ENCODE results near the gene FASTKD1. TPM values are rescaled to one million over a fixed set of nuclear protein-coding genes. Genes with fewer than 3 reads are reported as not detected.
A peak's percentile ranks its signal among the peaks of the same experiment; 100 is the strongest.
"Not testable (repeated sequence)": the region's sequence is repeated elsewhere in the genome, so short reads cannot be mapped to it uniquely, and the experiment has no call there.

Gene FASTKD1
- total and polyA plus RNA-seq, 7 donors: 15.1 to 40.8 (median 18.9) TPM

DNA sequence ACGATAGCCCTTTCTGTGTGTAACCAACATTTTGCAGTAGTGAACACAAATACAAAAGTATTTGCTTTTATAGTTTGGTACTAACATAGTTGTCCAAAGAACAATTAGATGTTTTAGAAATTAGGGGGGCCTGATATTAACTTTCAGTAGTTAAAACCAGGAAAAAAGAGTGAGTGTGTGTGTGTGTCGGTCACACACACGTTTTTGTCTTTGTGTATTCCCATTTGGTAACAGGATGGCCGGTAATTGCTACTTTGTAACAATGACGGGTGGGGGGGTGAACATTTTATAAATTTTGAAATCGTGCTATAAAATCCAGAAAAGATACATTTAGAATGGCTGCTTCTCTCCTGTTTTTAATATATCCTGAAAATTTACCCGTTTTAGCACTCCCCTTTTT, 12.0 kb upstream of the FASTKD1 start:
- TF ChIP-seq POLR2A (IDR thresholded peaks at IDR 0.05) (no peak), EP300 (IDR thresholded peaks at IDR 0.05) (no peak), POLR2AphosphoS5 (IDR thresholded peaks at IDR 0.05) (no peak)
- TF ChIP-seq, protein P1, sequence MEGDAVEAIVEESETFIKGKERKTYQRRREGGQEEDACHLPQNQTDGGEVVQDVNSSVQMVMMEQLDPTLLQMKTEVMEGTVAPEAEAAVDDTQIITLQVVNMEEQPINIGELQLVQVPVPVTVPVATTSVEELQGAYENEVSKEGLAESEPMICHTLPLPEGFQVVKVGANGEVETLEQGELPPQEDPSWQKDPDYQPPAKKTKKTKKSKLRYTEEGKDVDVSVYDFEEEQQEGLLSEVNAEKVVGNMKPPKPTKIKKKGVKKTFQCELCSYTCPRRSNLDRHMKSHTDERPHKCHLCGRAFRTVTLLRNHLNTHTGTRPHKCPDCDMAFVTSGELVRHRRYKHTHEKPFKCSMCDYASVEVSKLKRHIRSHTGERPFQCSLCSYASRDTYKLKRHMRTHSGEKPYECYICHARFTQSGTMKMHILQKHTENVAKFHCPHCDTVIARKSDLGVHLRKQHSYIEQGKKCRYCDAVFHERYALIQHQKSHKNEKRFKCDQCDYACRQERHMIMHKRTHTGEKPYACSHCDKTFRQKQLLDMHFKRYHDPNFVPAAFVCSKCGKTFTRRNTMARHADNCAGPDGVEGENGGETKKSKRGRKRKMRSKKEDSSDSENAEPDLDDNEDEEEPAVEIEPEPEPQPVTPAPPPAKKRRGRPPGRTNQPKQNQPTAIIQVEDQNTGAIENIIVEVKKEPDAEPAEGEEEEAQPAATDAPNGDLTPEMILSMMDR (IDR thresholded peaks at IDR 0.05): no peak
- 5 to 14% methylated on average over 7 of the region's 7 CpGs for WGBS, 2 donors

GRCh38 chr2:169584005-169584877, 10.6 kb upstream of the FASTKD1 start, which contains the start of gene PPIG:
TSS of gene PPIG (plus strand) at chr2:169584351. CDS start at chr2:169604042, 19,691 bp downstream.
- whole genome bisulfite sequencing, 2 donors: 5 to 6% methylated on average over 49 of the region's 49 CpGs
- Histone ChIP-seq H3K27ac (peak within 1 kb of the TSS; percentile 91 to 98 (median 96)), H3K36me3 (no peaks in the 10 kb centered on the region), H3K27me3 (no peaks in the 10 kb centered on the region), H3K4me3 (peak within 1 kb of the TSS; percentile 62 to 83 (median 72)), H3K9me3 (no peaks in the 10 kb centered on the region), H3K4me1 (peaks cover 0 to 31% (median 20%) of the 10 kb centered on the region in 4 donors)
- peak; percentile 96 for DNase-seq
- TF ChIP-seq EP300 (IDR thresholded peaks at IDR 0.05) (peak in 3 of 4 donors; percentile 10 to 61 (median 56)), POLR2AphosphoS5 (IDR thresholded peaks at IDR 0.05) (peak; percentile 88 to 93 (median 91)), POLR2A (IDR thresholded peaks at IDR 0.05) (peak; percentile 53 to 67)
- TF ChIP-seq, protein P1 (IDR thresholded peaks at IDR 0.05): no peak
- intact Hi-C loops (cut with DNase I): loop anchor here (2.0 kb wide), 2 partner anchors 111 to 151 kb away; partner anchors contain the start of genes CFAP210 and PHOSPHO2

More for the DNA sequence above, 12.0 kb upstream of the FASTKD1 start:
- no peaks in the 10 kb centered on the region for H3K27me3 ChIP-seq
- no peaks in the 10 kb centered on the region for H3K36me3 ChIP-seq
- H3K9me3 ChIP-seq: no peaks in the 10 kb centered on the region
- peak overlapping the region; percentile 91 to 98 (median 96) for H3K27ac ChIP-seq
- H3K4me1 ChIP-seq: peaks cover 0 to 36% (median 20%) of the 10 kb centered on the region in 4 donors
- peak overlapping the region; percentile 62 to 83 (median 72) for H3K4me3 ChIP-seq
- DNase-seq: no peak
- intact Hi-C loops (cut with DNase I): loop anchor here (2.0 to 5.0 kb wide), 3 partner anchors 109 to 242 kb away; partner anchors contain the start of genes CFAP210, PHOSPHO2 and UBR3

- Histone ChIP-seq H3K9me3 (no peaks in the 10 kb centered on the region), H3K4me3 (peak overlapping the region in 1 of 4 donors; percentile 64), H3K36me3 (no peaks in the 10 kb centered on the region), H3K4me1 (peaks cover 0 to 27% (median 20%) of the 10 kb centered on the region in 4 donors), H3K27ac (peak overlapping the region; percentile 91 to 98 (median 96)), H3K27me3 (no peaks in the 10 kb centered on the region)
- no peak for TF ChIP-seq EP300 (IDR thresholded peaks at IDR 0.05)
- intact Hi-C loops (cut with DNase I): no loop called here
- 92 to 95% methylated on average over 5 of the region's 5 CpGs for WGBS, 2 donors
- DNase-seq: no peak
These were observed 9.9 kb upstream of the FASTKD1 start for GRCh38 chr2:169583518-169583917.

- H3K9me3 ChIP-seq; intact Hi-C loops (cut with DNase I); H3K27me3 ChIP-seq; H3K36me3 ChIP-seq; H3K4me3 ChIP-seq; H3K27ac ChIP-seq; DNase-seq: not testable (repeated sequence)
- 96 to 98% methylated on average over 10 of the region's 10 CpGs for WGBS, 2 donors
- peaks cover 0 to 25% (median 20%) of the 10 kb centered on the region in 4 donors for H3K4me1 ChIP-seq
These were observed 9.0 kb upstream of the FASTKD1 start for GRCh38 chr2:169582552-169583266.

DNA sequence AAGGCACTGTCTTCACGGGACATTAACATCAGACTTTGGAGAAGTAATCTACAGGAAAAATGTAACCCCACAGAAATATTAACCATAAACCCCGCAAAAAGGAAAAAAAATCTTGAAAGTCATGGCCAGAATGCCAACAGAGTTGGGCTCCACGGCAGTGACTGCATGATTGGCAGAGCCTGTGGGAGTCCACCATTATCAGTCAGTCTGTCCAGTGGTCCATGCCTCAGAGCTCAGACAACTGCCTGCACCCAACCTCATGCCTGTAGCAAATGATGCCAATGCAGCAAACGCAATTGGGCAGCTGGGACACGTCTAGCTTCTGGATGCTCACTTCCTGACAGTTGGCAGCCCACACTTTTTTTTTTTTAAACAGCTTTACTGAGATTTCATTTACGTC, 5.4 kb upstream of the FASTKD1 start:
- Histone ChIP-seq H3K4me1 (no peaks in the 10 kb centered on the region), H3K27ac (no peak overlapping the region), H3K9me3 (no peaks in the 10 kb centered on the region), H3K27me3 (no peaks in the 10 kb centered on the region), H3K36me3 (no peaks in the 10 kb centered on the region), H3K4me3 (no peak overlapping the region)
- intact Hi-C loops (cut with DNase I): no loop called here
- 52 to 64% methylated on average over 6 of the region's 6 CpGs for WGBS, 2 donors
- DNase-seq: no peak
- TF ChIP-seq EP300 (IDR thresholded peaks at IDR 0.05) (no peak), POLR2AphosphoS5 (IDR thresholded peaks at IDR 0.05) (no peak), POLR2A (IDR thresholded peaks at IDR 0.05) (no peak)
- TF ChIP-seq, protein P1 (IDR thresholded peaks at IDR 0.05): no peak

GRCh38 chr2:169575264-169575663, 1.6 kb upstream of the FASTKD1 start:
- H3K9me3 ChIP-seq; H3K27ac ChIP-seq; H3K36me3 ChIP-seq; DNase-seq; H3K4me3 ChIP-seq; H3K27me3 ChIP-seq; intact Hi-C loops (cut with DNase I): not testable (repeated sequence)
- H3K4me1 ChIP-seq: peaks cover 0 to 19% (median 10%) of the 10 kb centered on the region in 4 donors
- 93 to 94% methylated on average over 29 to 36 of the region's 36 CpGs for WGBS, 2 donors

GRCh38 chr2:169574539-169574938, 874 bp upstream of the FASTKD1 start:
- DNase-seq; H3K27ac ChIP-seq; intact Hi-C loops (cut with DNase I); H3K27me3 ChIP-seq; H3K36me3 ChIP-seq; H3K4me3 ChIP-seq; H3K9me3 ChIP-seq: not testable (repeated sequence)
- 68 to 76% methylated on average over 5 of the region's 5 CpGs for WGBS, 2 donors
- H3K4me1 ChIP-seq: peaks cover 0 to 19% (median 10%) of the 10 kb centered on the region in 4 donors
